Endothelial cell of umbilical vein (primary cell): ENCODE measurements around the gene TPH2. TPM values are rescaled to one million over a fixed set of nuclear protein-coding genes. Genes with fewer than 3 reads are reported as not detected.

Experiments used
- BruUV-seq: library from RNA; stranded (reverse); fragments of 400-500 nt; replicated peaks from 2 replicates; lab custom pipeline; 2021; lab: Mats Ljungman, UMichigan
- CTCF ChIA-PET: fragments of 300-600, 350-600 bp; sonication (Branson Sonifier 250); formaldehyde crosslinking; loops from one replicate; lab custom pipeline; 2021; ENCODE audit warnings: antibody characterized with exemption, inconsistent platforms; lab: Charles Lee
- POLR2A ChIA-PET: fragments of 300-600, 350-600 bp; sonication (Branson Sonifier 250); formaldehyde crosslinking; loops from one replicate; lab custom pipeline; 2021; ENCODE audit warnings: antibody characterized with exemption, inconsistent platforms; lab: Charles Lee
- DNase-seq: peaks from one replicate; pipeline ENCODE4 v3.0.0-alpha.2; 2011; ENCODE audit warnings: low read depth, low spot score
- FAIRE-seq: peaks from 2 replicates; lab custom pipeline; 2011; peaks lifted over from hg19 to GRCh38; lab: Jason Lieb, UNC
- H2AFZ ChIP-seq: 2 replicates; pipeline ENCODE4 v1.6.0; 2012; ENCODE audit warnings: low read depth, low read length, control low read depth, inconsistent platforms
- H3K27ac ChIP-seq: 2 replicates; pipeline ENCODE4 v1.5.1; 2011; ENCODE audit warnings: low read depth, mild to moderate bottlenecking, control low read depth, low read length, moderate library complexity; ENCODE audit not compliant: insufficient read depth
- H3K27me3 ChIP-seq, 2 experiments: 2 replicates each; pipeline versions ENCODE4 v1.6.0 to v1.6.1; 2011; ENCODE audit warnings: low read length in 2 of 2, mixed read lengths in 1 of 2; ENCODE audit not compliant: control insufficient read depth in 2 of 2, insufficient read depth in 2 of 2
- H3K36me3 ChIP-seq, 2 experiments: 2 replicates in 1 of 2; 3 replicates in 1 of 2; pipeline ENCODE4 v1.5.1; 2011; ENCODE audit warnings: low read length in 2 of 2, mild to moderate bottlenecking in 1 of 2, moderate library complexity in 1 of 2; ENCODE audit not compliant: control insufficient read depth in 2 of 2, insufficient read depth in 2 of 2; ENCODE audit errors: extremely low read depth in 1 of 2
- H3K4me1 ChIP-seq: 3 replicates; pipeline ENCODE4 v1.5.1; 2011; ENCODE audit warnings: mild to moderate bottlenecking, low read length; ENCODE audit not compliant: control insufficient read depth, insufficient read depth; ENCODE audit errors: extremely low read depth
- H3K4me2 ChIP-seq: 2 replicates; pipeline ENCODE4 v1.6.1; 2011; ENCODE audit warnings: low read length, control low read depth, mixed read lengths; ENCODE audit not compliant: insufficient read depth
- H3K4me3 ChIP-seq, 3 experiments: fragments of 200-600 bp in 1 of 3; sonication (generic), shearing (Covaris generic) in 1 of 3; replicated peaks in 1 of 3; 2 replicates each; pipeline ENCODE4 v1.5.1; 2011 to 2016; ENCODE audit warnings: control low read depth in 3 of 3, low read length in 3 of 3, mild to moderate bottlenecking in 2 of 3, inconsistent platforms in 1 of 3, low read depth in 1 of 3, moderate library complexity in 1 of 3; ENCODE audit not compliant: insufficient read depth in 1 of 3
- H3K79me2 ChIP-seq: 2 replicates; pipeline ENCODE4 v1.6.0; 2012; ENCODE audit warnings: low read length, inconsistent platforms; ENCODE audit not compliant: control insufficient read depth, insufficient read depth
- H3K9ac ChIP-seq: replicated peaks from 2 replicates; pipeline ENCODE3; 2011; ENCODE audit warnings: low read length, control low read depth; ENCODE audit not compliant: insufficient read depth; ENCODE audit errors: extremely low read depth
- H3K9me1 ChIP-seq: replicated peaks from 3 replicates; pipeline ENCODE4 v1.6.0; 2011; ENCODE audit warnings: mild to moderate bottlenecking, low read length; ENCODE audit not compliant: control insufficient read depth, insufficient read depth; ENCODE audit errors: extremely low read depth
- H3K9me3 ChIP-seq: replicated peaks from 2 replicates; pipeline ENCODE4 v1.5.1; 2012; ENCODE audit warnings: low read length, inconsistent platforms; ENCODE audit not compliant: control insufficient read depth, insufficient read depth
- H4K20me1 ChIP-seq: replicated peaks from 2 replicates; pipeline ENCODE3; 2011; ENCODE audit warnings: mild to moderate bottlenecking, low read length; ENCODE audit not compliant: control insufficient read depth, insufficient read depth; ENCODE audit errors: extremely low read depth
- CTCF ChIP-seq, 2 donors: IDR thresholded peaks; 1 replicate in 1 of 2; 2 replicates in 1 of 2; pipeline ENCODE4 v1.5.1; 2011; ENCODE audit warnings: low read length in 2 of 2, mild to moderate bottlenecking in 2 of 2, moderate library complexity in 2 of 2, control low read depth in 1 of 2, inconsistent platforms in 1 of 2, low read depth in 1 of 2; ENCODE audit not compliant: insufficient read depth in 1 of 2; ENCODE audit errors: extremely low read depth in 1 of 2
- EZH2 ChIP-seq: IDR thresholded peaks from 2 replicates; pipeline ENCODE4 v1.6.1; 2012; ENCODE audit warnings: borderline replicate concordance, low read depth, mild to moderate bottlenecking, moderate library complexity, low read length, inconsistent platforms; ENCODE audit not compliant: severe bottlenecking
- FOS ChIP-seq: IDR thresholded peaks from 2 replicates; pipeline ENCODE4 v1.6.1; 2011; ENCODE audit warnings: mild to moderate bottlenecking, low read length, moderate library complexity, borderline replicate concordance; ENCODE audit not compliant: insufficient read depth
- JUN ChIP-seq: IDR thresholded peaks from 2 replicates; pipeline ENCODE4 v1.6.1; 2011; ENCODE audit warnings: borderline replicate concordance, low read depth; ENCODE audit not compliant: insufficient read length, insufficient read depth
- MYC ChIP-seq: IDR thresholded peaks from one replicate; pipeline ENCODE4 v1.6.1; 2011; ENCODE audit warnings: mild to moderate bottlenecking, low read depth, low read length
- POLR2A ChIP-seq: IDR thresholded peaks from 2 replicates; pipeline ENCODE4 v1.6.1; 2012; ENCODE audit warnings: low read depth, mild to moderate bottlenecking, control low read depth, low read length
- POLR2AphosphoS5 ChIP-seq: IDR thresholded peaks from 2 replicates; pipeline ENCODE4 v1.6.1; 2012; ENCODE audit warnings: low read depth, mild to moderate bottlenecking, control low read depth, low read length, moderate library complexity; ENCODE audit not compliant: insufficient read depth
- dilution Hi-C: fragments of 300-500 bp; cut with MboI; formaldehyde crosslinking; loops from one replicate; pipeline ENCODE4 v1.15.0; 2019; ENCODE audit warnings: low sequenced_read_pairs; ENCODE audit not compliant: extremely low pct_ligation_motif_present
- intact Hi-C: fragments of 100-400 bp; cut with micrococcal nuclease; formaldehyde crosslinking; loops from one replicate; pipeline ENCODE4 v1.10.0; 2022
- polyA plus RNA-seq, 4 experiments: library from polyadenylated mRNA; depleted of rRNA in 3 of 4; stranded (reverse) in 3 of 4; unstranded in 1 of 4; fragments of >200 nt; gene quantifications; 2 replicates each; pipeline versions ENCODE4 v1.2.1 to v1.2.3, GENCODE V29; 2011 to 2012; ENCODE audit warnings: missing spikeins in 1 of 4
- total RNA-seq: library from RNA; stranded (reverse); gene quantifications from 2 replicates; pipeline ENCODE4 v1.2.3, GENCODE V29; 2021
- TF ChIP-seq, protein P1 (sequence below): IDR thresholded peaks from 2 replicates; pipeline ENCODE4 v1.6.1; 2011; ENCODE audit not compliant: insufficient read depth, insufficient read length

TPH2 gene
- total and polyA plus RNA-seq, 2 donors (not counting 3 experiments of a cell fraction or from before 2014, with no cell fraction given), result not detected

GRCh38 chr12:72011374-72011773 lies 72.7 kb downstream of the TPH2 start:
- no peak overlapping the region for H3K9ac ChIP-seq
- no peaks in the 10 kb centered on the region for H3K27me3 ChIP-seq
- ChIA-PET POLR2A (no interaction called here), CTCF (no interaction called here)
- no peak overlapping the region for H2AFZ ChIP-seq
- no peaks in the 10 kb centered on the region for H4K20me1 ChIP-seq
- BruUV-seq, result no TSS peak
- no peaks in the 10 kb centered on the region for H3K4me1 ChIP-seq
- H3K4me2 ChIP-seq, result no peak overlapping the region
- intact Hi-C loops, result no loop called here
- H3K4me3 ChIP-seq, result no peak overlapping the region
- no peaks in the 10 kb centered on the region for H3K36me3 ChIP-seq
- FAIRE-seq (no peak), DNase-seq (no peak)
- H3K9me1 ChIP-seq, result no peaks in the 10 kb centered on the region
- no peaks in the 10 kb centered on the region for H3K9me3 ChIP-seq
- dilution Hi-C loops, result no loop called here
- H3K79me2 ChIP-seq, result no peaks in the 10 kb centered on the region
- no peak overlapping the region for H3K27ac ChIP-seq
- TF ChIP-seq MYC (no peak), CTCF (IDR thresholded peaks at IDR 0.05; ENCODE audit: extremely low read depth in 1 of 2, insufficient read depth in 1 of 2, low read depth in 1 of 2, low read length in 2 of 2) (no peak), EZH2 (no peak), FOS (no peak), POLR2AphosphoS5 (no peak), POLR2A (no peak)
- TF ChIP-seq, protein P1, sequence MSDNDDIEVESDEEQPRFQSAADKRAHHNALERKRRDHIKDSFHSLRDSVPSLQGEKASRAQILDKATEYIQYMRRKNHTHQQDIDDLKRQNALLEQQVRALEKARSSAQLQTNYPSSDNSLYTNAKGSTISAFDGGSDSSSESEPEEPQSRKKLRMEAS, result no peak

DNA sequence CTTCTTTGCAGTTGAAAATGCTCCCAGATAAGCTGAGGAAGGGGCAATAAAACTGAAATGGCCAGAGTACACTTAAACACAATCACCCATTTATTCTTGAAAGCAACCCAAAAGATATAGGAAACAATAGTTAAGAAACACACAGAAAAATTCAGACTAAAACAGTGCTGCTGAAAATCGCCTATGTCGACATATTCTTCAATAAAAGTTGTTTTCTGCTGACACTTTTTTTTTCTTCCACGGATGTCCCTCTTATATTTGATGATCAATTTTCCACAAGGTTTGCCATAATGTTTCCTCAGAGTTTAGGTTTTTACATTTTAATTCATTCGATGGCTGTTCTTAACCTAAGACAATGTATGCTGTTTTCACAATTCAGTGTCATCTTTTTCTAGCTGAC lies 74.2 kb downstream of the TPH2 start:
- CTCF ChIA-PET, result no interaction called here
- TF ChIP-seq, protein P1, result no peak
- TF ChIP-seq FOS (no peak), EZH2 (no peak), POLR2A (no peak), MYC (no peak), POLR2AphosphoS5 (no peak), JUN (no peak), CTCF (IDR thresholded peaks at IDR 0.05; ENCODE audit: extremely low read depth in 1 of 2, insufficient read depth in 1 of 2, low read depth in 1 of 2, low read length in 2 of 2) (no peak)

More for the DNA sequence above, 74.2 kb downstream of the TPH2 start:
- Histone ChIP-seq H3K27me3 (no peaks in the 10 kb centered on the region), H3K4me2 (no peak overlapping the region), H2AFZ (no peak overlapping the region), H3K79me2 (no peaks in the 10 kb centered on the region), H4K20me1 (no peaks in the 10 kb centered on the region), H3K9me1 (no peaks in the 10 kb centered on the region), H3K4me1 (no peaks in the 10 kb centered on the region), H3K36me3 (no peaks in the 10 kb centered on the region), H3K9me3 (no peaks in the 10 kb centered on the region), H3K27ac (no peak overlapping the region), H3K9ac (no peak overlapping the region), H3K4me3 (no peak overlapping the region)
- DNase-seq, result no peak
- no TSS peak for BruUV-seq
- dilution Hi-C loops, result no loop called here
- no peak for FAIRE-seq
- POLR2A ChIA-PET, result no interaction called here
- intact Hi-C loops, result no loop called here
